Mesendoderm (in vitro differentiated cells): Measurements from ENCODE around the gene RASGEF1C. TPM values are rescaled to one million over a fixed set of nuclear protein-coding genes. Genes with fewer than 3 reads are reported as not detected.
A peak's percentile ranks its signal among the peaks of the same experiment; 100 is the strongest.

ENCODE experiments used
- DNase-seq: peaks from one replicate; pipeline ENCODE4 v3.0.0; 2013
- H2AK5ac ChIP-seq: 2 replicates; pipeline ENCODE4 v1.6.1; 2013; ENCODE audit warnings: low read length, inconsistent platforms
- H2BK120ac ChIP-seq: 2 replicates; pipeline ENCODE4 v1.6.1; 2013; ENCODE audit warnings: low read depth, mild to moderate bottlenecking, low read length, moderate library complexity, mixed read lengths
- H2BK15ac ChIP-seq: replicated peaks from 2 replicates; pipeline ENCODE4 v1.6.1; 2013; ENCODE audit warnings: low read depth, mild to moderate bottlenecking, moderate library complexity
- H2BK5ac ChIP-seq: 2 replicates; pipeline ENCODE4 v1.6.1; 2013; ENCODE audit warnings: low read length, inconsistent platforms
- H3K18ac ChIP-seq: 2 replicates; pipeline ENCODE4 v1.6.1; 2013; ENCODE audit warnings: mild to moderate bottlenecking, low read length, mixed read lengths
- H3K23ac ChIP-seq: one replicate; pipeline ENCODE4 v1.6.1; 2013; ENCODE audit warnings: low read length
- H3K27ac ChIP-seq: 2 replicates; pipeline ENCODE4 v1.5.1; 2013; ENCODE audit warnings: low read depth, mild to moderate bottlenecking, inconsistent platforms, low read length, moderate library complexity
- H3K27me3 ChIP-seq: 2 replicates; pipeline ENCODE4 v1.6.1; 2013; ENCODE audit warnings: low read length, control low read depth, mild to moderate bottlenecking, inconsistent platforms; ENCODE audit not compliant: insufficient read depth, poor library complexity
- H3K36me3 ChIP-seq: 2 replicates; pipeline ENCODE4 v1.6.1; 2013; ENCODE audit warnings: low read length, inconsistent platforms; ENCODE audit not compliant: control insufficient read depth, insufficient read depth
- H3K4ac ChIP-seq: one replicate; pipeline ENCODE4 v1.6.1; 2013; ENCODE audit warnings: low read depth, mild to moderate bottlenecking, low read length, moderate library complexity
- H3K4me1 ChIP-seq: 2 replicates; pipeline ENCODE4 v1.6.1; 2013; ENCODE audit warnings: low read depth, low read length, inconsistent platforms; ENCODE audit not compliant: control insufficient read depth
- H3K4me2 ChIP-seq: 2 replicates; pipeline ENCODE4 v1.6.1; 2013; ENCODE audit warnings: low read length
- H3K4me3 ChIP-seq: 2 replicates; pipeline ENCODE4 v1.5.1; 2013; ENCODE audit warnings: mild to moderate bottlenecking, low read length
- H3K56ac ChIP-seq: one replicate; pipeline ENCODE4 v1.6.1; 2013; ENCODE audit warnings: low read length
- H3K79me1 ChIP-seq: 2 replicates; pipeline ENCODE4 v1.6.1; 2013; ENCODE audit warnings: low read length, inconsistent platforms
- H3K79me2 ChIP-seq: 2 replicates; pipeline ENCODE4 v1.6.1; 2013; ENCODE audit warnings: mild to moderate bottlenecking, low read length; ENCODE audit not compliant: control insufficient read depth, insufficient read depth
- H3K9ac ChIP-seq: 2 replicates; pipeline ENCODE4 v1.6.1; 2013; ENCODE audit warnings: low read length, inconsistent platforms
- H4K5ac ChIP-seq: one replicate; pipeline ENCODE4 v1.6.1; 2013; ENCODE audit warnings: low read length
- H4K8ac ChIP-seq: one replicate; pipeline ENCODE4 v1.6.1; 2013; ENCODE audit warnings: low read depth, mild to moderate bottlenecking, control low read depth, low read length, moderate library complexity
- WGBS: extraction: QIAGEN DNeasy Blood & Tissue Kit; methylation state at CpG from one replicate; pipeline ENCODE4 v1.1.7; 2013; ENCODE audit warnings: low lambda C conversion rate, missing lambda C conversion rate; ENCODE audit not compliant: insufficient coverage; ENCODE audit errors: extremely low coverage; 5-methylcytosine and 5-hydroxymethylcytosine counted together
- polyA plus RNA-seq, 2 experiments: library from polyadenylated mRNA; stranded (reverse); fragments of 200-250 nt; gene quantifications; one replicate each; pipeline ENCODE4 v1.2.3, GENCODE V29; 2013

RASGEF1C gene
- 0.08 TPM for polyA plus RNA-seq (2013, experiment 1 of 2)
- 0.06 TPM for polyA plus RNA-seq (2013, experiment 2 of 2)

- Histone ChIP-seq H3K23ac (peak within 1 kb of the TSS; percentile 16), H4K5ac (no peak within 1 kb of the TSS), H3K4me3 (no peak within 1 kb of the TSS), H2BK15ac (no peak within 1 kb of the TSS), H3K9ac (no peak within 1 kb of the TSS), H3K56ac (peak within 1 kb of the TSS; percentile 65), H3K4ac (no peak within 1 kb of the TSS), H3K27ac (no peak within 1 kb of the TSS), H3K4me2 (peak within 1 kb of the TSS; percentile 41), H2AK5ac (no peak within 1 kb of the TSS), H4K8ac (no peak within 1 kb of the TSS), H3K18ac (no peak within 1 kb of the TSS), H3K79me2 (no peaks in the 10 kb centered on the region), H2BK120ac (no peak within 1 kb of the TSS), H3K27me3 (no peaks in the 10 kb centered on the region), H3K4me1 (no peaks in the 10 kb centered on the region), H3K36me3 (no peaks in the 10 kb centered on the region), H2BK5ac (no peak within 1 kb of the TSS), H3K79me1 (no peaks in the 10 kb centered on the region)
- WGBS, result no CpG with 5 or more reads among the region's 55 CpGs
- DNase-seq, result peak; percentile 63
Measured at GRCh38 chr5:180209137-180209581, at the start of gene RASGEF1C. TSS of gene RASGEF1C (minus strand) at chr5:180209211. CDS start at chr5:180138052, 71,159 bp downstream.

DNA sequence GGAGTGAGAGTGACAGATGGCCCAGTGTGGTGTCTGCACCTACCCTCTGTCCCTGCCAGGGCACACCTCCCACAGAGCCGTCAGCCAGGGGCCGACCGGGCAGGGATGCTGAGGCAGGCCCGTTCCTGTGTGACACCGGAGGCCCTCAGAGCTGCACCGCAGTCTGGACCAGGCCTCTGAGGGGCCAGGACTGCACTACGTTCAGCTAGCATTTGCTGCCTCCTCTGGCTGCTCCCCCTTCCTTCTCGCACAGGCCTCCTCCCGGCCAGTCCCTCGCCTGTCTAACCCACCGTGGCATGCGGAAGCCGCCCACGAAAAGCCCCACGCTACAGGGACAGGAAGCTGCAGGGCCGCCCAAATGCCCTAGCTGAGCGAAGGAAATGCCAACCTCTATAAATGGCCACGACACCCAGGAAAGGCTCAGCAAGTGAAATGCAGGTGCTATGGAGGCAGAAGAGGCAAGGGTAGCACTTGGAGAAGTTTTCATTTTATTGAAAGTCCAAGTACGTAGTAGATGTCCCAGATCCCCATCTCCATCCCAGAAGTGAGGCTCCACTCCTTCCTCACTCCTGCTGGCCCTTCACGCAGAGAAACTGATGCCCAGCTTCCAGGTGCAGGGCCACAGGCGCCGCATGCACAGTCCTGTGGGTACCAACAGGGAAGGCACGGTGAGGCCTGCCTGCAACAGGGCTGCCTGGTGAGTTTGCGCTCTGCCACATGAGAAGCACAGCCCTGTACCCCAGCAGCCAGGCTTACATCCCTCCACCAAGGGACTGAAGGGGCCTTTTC, 44.2 kb upstream of the RASGEF1C start:
- Histone ChIP-seq H3K23ac (no peak overlapping the region), H3K4ac (no peak overlapping the region), H3K36me3 (peaks cover 13% of the 10 kb centered on the region), H3K56ac (no peak overlapping the region), H4K5ac (no peak overlapping the region), H2AK5ac (no peak overlapping the region), H3K18ac (no peak overlapping the region), H2BK15ac (no peak overlapping the region), H3K27me3 (no peaks in the 10 kb centered on the region), H3K9ac (no peak overlapping the region), H3K4me1 (no peaks in the 10 kb centered on the region), H2BK120ac (no peak overlapping the region), H2BK5ac (no peak overlapping the region), H3K79me1 (no peaks in the 10 kb centered on the region), H3K79me2 (no peaks in the 10 kb centered on the region), H3K27ac (no peak overlapping the region), H4K8ac (no peak overlapping the region), H3K4me2 (no peak overlapping the region), H3K4me3 (peak overlapping the region; percentile 21)
- peak; percentile 62 for DNase-seq
- no CpG with 5 or more reads among the region's 24 CpGs for WGBS

DNA sequence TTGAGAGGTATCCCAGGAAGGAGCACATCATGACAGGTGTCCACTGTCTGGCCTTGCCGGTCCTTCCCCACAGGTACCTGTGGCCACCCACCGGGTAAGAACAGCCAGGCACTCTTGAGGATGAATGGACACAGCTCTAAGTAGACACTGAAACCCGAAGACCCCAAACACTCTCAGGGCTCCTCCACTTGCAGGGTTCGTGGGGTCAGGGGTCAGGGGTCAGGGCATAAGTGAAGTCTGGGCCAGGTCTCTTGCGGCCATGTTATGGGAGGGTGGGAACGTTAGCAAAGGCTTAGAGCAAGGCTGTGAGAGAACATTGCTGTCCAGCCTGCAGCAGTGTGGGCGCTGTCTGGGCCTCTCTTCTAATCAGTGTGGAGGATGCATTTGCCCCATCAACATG, 42.9 kb upstream of the RASGEF1C start:
- Histone ChIP-seq H2BK120ac (no peak overlapping the region), H2BK15ac (no peak overlapping the region), H2BK5ac (no peak overlapping the region), H3K9ac (no peak overlapping the region), H3K79me2 (no peaks in the 10 kb centered on the region), H4K8ac (no peak overlapping the region), H2AK5ac (no peak overlapping the region), H3K4me1 (no peaks in the 10 kb centered on the region), H3K4me3 (no peak overlapping the region), H3K18ac (no peak overlapping the region), H4K5ac (no peak overlapping the region), H3K4me2 (no peak overlapping the region), H3K27me3 (no peaks in the 10 kb centered on the region), H3K23ac (no peak overlapping the region), H3K56ac (no peak overlapping the region), H3K27ac (no peak overlapping the region), H3K36me3 (peaks cover 15% of the 10 kb centered on the region), H3K79me1 (no peaks in the 10 kb centered on the region), H3K4ac (no peak overlapping the region)
- WGBS, result no CpG with 5 or more reads among the region's 7 CpGs
- DNase-seq, result no peak

GRCh38 chr5:180251141-180251540, 42.1 kb upstream of the RASGEF1C start:
- no peak overlapping the region for H3K4ac ChIP-seq
- H3K23ac ChIP-seq, result no peak overlapping the region
- H2BK5ac ChIP-seq, result no peak overlapping the region
- no peak overlapping the region for H4K8ac ChIP-seq
- H3K79me1 ChIP-seq, result no peaks in the 10 kb centered on the region
- DNase-seq, result no peak
- H3K18ac ChIP-seq, result no peak overlapping the region
- H3K56ac ChIP-seq, result no peak overlapping the region
- no peak overlapping the region for H3K9ac ChIP-seq
- H3K27ac ChIP-seq, result no peak overlapping the region
- H3K27me3 ChIP-seq, result no peaks in the 10 kb centered on the region
- no peak overlapping the region for H2AK5ac ChIP-seq
- peaks cover 14% of the 10 kb centered on the region for H3K36me3 ChIP-seq
- H3K4me2 ChIP-seq, result no peak overlapping the region
- no peak overlapping the region for H2BK120ac ChIP-seq
- no CpG with 5 or more reads among the region's 9 CpGs for WGBS
- H3K79me2 ChIP-seq, result no peaks in the 10 kb centered on the region
- H4K5ac ChIP-seq, result no peak overlapping the region
- no peaks in the 10 kb centered on the region for H3K4me1 ChIP-seq
- no peak overlapping the region for H3K4me3 ChIP-seq
- H2BK15ac ChIP-seq, result no peak overlapping the region

GRCh38 chr5:180250329-180250728, 41.3 kb upstream of the RASGEF1C start:
- Histone ChIP-seq H3K18ac (no peak overlapping the region), H4K8ac (no peak overlapping the region), H3K27me3 (no peaks in the 10 kb centered on the region), H3K4ac (no peak overlapping the region), H3K36me3 (peaks cover 14% of the 10 kb centered on the region), H3K79me2 (no peaks in the 10 kb centered on the region), H3K79me1 (no peaks in the 10 kb centered on the region), H2AK5ac (no peak overlapping the region), H3K27ac (no peak overlapping the region), H2BK15ac (no peak overlapping the region), H3K23ac (no peak overlapping the region), H3K4me3 (no peak overlapping the region), H3K4me2 (no peak overlapping the region), H2BK5ac (no peak overlapping the region), H3K4me1 (no peaks in the 10 kb centered on the region), H4K5ac (no peak overlapping the region), H3K56ac (no peak overlapping the region), H2BK120ac (no peak overlapping the region), H3K9ac (no peak overlapping the region)
- no CpG with 5 or more reads among the region's 4 CpGs for whole genome bisulfite sequencing
- DNase-seq, result no peak
